ENCODE measurements around the gene TFCP2L1.

DNA sequence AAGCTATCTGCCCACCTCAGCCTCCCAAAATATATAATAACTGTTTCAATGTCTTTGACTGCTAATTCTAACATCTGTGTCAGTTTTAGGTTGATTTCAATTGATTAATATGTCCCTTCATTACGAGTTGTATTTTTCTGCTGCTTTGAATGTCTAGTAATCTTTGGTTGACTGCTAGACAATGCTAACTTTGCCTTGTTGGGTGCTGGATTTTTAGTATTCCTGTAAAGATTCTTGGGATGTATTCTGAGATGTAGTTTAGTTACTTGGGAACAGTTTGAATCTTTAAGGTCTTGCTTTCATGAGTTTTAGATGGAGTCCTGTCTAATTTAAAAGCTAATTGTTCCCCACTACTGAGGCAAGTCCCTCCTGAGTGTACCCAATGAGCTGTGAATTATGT, 114.4 kb downstream of the TFCP2L1 start:
- TF ChIP-seq POLR2A (IDR thresholded peaks at IDR 0.05; ENCODE audit: low read depth, low read length) (no peak), POLR2AphosphoS5 (IDR thresholded peaks at IDR 0.05; ENCODE audit: low read depth, low read length) (no peak)
